Osteoblast (primary cell): ENCODE results near the gene TIMM13. TPM values are rescaled to one million over a fixed set of nuclear protein-coding genes. Genes with fewer than 3 reads are reported as not detected.

Experiments
- DNase-seq: peaks from one replicate; pipeline ENCODE4 v3.0.0; 2011; ENCODE audit warnings: low spot score, mixed read lengths; ENCODE audit not compliant: insufficient read length; ENCODE audit errors: missing footprints
- H2AFZ ChIP-seq: 2 replicates; pipeline ENCODE4 v1.6.0; 2011; ENCODE audit warnings: mild to moderate bottlenecking, low read length
- H3K27ac ChIP-seq: 2 replicates; pipeline ENCODE4 v1.5.1; 2011; ENCODE audit warnings: mild to moderate bottlenecking, low read depth, low read length, moderate library complexity
- H3K27me3 ChIP-seq: 2 replicates; pipeline ENCODE4 v1.6.0; 2012; ENCODE audit warnings: mild to moderate bottlenecking, control low read depth, inconsistent platforms, low read length, moderate library complexity; ENCODE audit not compliant: insufficient read depth
- H3K36me3 ChIP-seq: 2 replicates; pipeline ENCODE4 v1.5.1; 2011; ENCODE audit warnings: mild to moderate bottlenecking, low read length, control low read depth, moderate library complexity; ENCODE audit not compliant: insufficient read depth
- H3K4me1 ChIP-seq: 2 replicates; pipeline ENCODE4 v1.5.1; 2011; ENCODE audit warnings: mild to moderate bottlenecking, low read length, control low read depth, moderate library complexity; ENCODE audit not compliant: insufficient read depth
- H3K4me2 ChIP-seq: 2 replicates; pipeline ENCODE4 v1.6.0; 2011; ENCODE audit warnings: mild to moderate bottlenecking, low read length; ENCODE audit not compliant: insufficient read depth
- H3K4me3 ChIP-seq: fragments of 200-600 bp; sonication (generic); 3 replicates; pipeline ENCODE4 v1.5.1; 2012; ENCODE audit warnings: mild to moderate bottlenecking, low read length, inconsistent platforms; ENCODE audit not compliant: insufficient read depth
- H3K79me2 ChIP-seq: 2 replicates; pipeline ENCODE4 v1.6.0; 2012; ENCODE audit warnings: mild to moderate bottlenecking, low read length, control low read depth, inconsistent platforms; ENCODE audit not compliant: insufficient read depth
- H3K9me3 ChIP-seq: 2 replicates; pipeline ENCODE4 v1.5.1; 2011; ENCODE audit warnings: low read depth, low read length, control low read depth
- H4K20me1 ChIP-seq: 2 replicates; pipeline ENCODE4 v1.6.0; 2012; ENCODE audit warnings: mild to moderate bottlenecking, low read length, control low read depth; ENCODE audit not compliant: insufficient read depth
- CTCF ChIP-seq: IDR thresholded peaks from 2 replicates; pipeline ENCODE4 v1.5.1; 2011; ENCODE audit warnings: mild to moderate bottlenecking, low read depth, low read length, moderate library complexity; ENCODE audit errors: extremely low read depth
- total RNA-seq: library from RNA; depleted of rRNA; stranded (reverse); fragments of >200 nt; gene quantifications from 2 replicates; pipeline ENCODE4 v1.2.3, GENCODE V29; 2012

Gene TIMM13
- total RNA-seq, 1 donor: 27.9 TPM

GRCh38 chr19:2454199-2454961, 27.0 kb upstream of the TIMM13 start:
- H3K4me2 ChIP-seq: no peak overlapping the region
- H3K27ac ChIP-seq: no peak overlapping the region
- H3K27me3 ChIP-seq: no peaks in the 10 kb centered on the region
- peaks cover 78% of the 10 kb centered on the region for H3K79me2 ChIP-seq
- no peak overlapping the region for H3K4me3 ChIP-seq
- H3K36me3 ChIP-seq: no peaks in the 10 kb centered on the region
- peaks cover 9% of the 10 kb centered on the region for H3K4me1 ChIP-seq
- DNase-seq: peak; percentile 73
- H4K20me1 ChIP-seq: peaks cover 19% of the 10 kb centered on the region
- H2AFZ ChIP-seq: no peak overlapping the region
- no peaks in the 10 kb centered on the region for H3K9me3 ChIP-seq
- TF ChIP-seq CTCF: no peak

DNA sequence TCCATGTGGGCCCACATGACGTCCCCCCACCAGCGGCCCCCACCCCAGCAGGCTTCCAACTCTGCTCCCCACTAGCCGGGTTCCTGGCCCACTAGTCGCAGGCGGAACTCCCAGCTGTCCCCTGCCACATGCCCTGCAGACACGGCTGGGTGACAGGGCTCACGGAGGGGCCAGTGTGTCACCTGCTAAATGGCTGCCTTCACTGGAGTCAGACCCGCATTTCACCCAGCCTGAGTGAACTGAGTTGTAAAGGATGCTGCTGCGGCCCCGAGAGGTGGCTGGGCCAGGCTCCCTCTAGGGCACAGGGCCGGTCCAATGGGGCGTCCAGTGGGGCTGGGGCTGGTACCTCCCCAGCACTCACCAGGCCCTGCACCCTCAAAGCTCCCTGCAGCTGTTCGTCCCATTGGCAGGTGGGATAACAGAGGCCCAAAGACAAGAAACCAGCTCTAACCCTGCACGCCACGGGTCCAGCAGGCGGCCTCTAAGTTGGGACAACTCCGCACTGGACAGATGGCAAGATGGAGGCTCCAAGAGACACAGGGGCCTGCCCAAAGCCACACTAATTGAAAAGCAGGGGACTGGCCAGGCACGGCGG, 26.1 kb upstream of the TIMM13 start:
- Histone ChIP-seq H2AFZ (no peak overlapping the region), H3K27ac (peak overlapping the region; percentile 68), H3K4me3 (no peak overlapping the region), H4K20me1 (peaks cover 21% of the 10 kb centered on the region), H3K4me1 (peaks cover 9% of the 10 kb centered on the region), H3K79me2 (peaks cover 87% of the 10 kb centered on the region), H3K27me3 (no peaks in the 10 kb centered on the region), H3K36me3 (no peaks in the 10 kb centered on the region), H3K9me3 (no peaks in the 10 kb centered on the region), H3K4me2 (no peak overlapping the region)
- TF ChIP-seq CTCF: no peak
- DNase-seq: peak; percentile 69

GRCh38 chr19:2451741-2452140, 24.4 kb upstream of the TIMM13 start:
- DNase-seq: peak; percentile 46
- H3K27ac ChIP-seq: no peak overlapping the region
- no peaks in the 10 kb centered on the region for H3K9me3 ChIP-seq
- H3K79me2 ChIP-seq: peaks cover 95% of the 10 kb centered on the region
- no peak overlapping the region for H3K4me3 ChIP-seq
- H3K4me1 ChIP-seq: peaks cover 9% of the 10 kb centered on the region
- H3K27me3 ChIP-seq: no peaks in the 10 kb centered on the region
- no peak for TF ChIP-seq CTCF
- H3K4me2 ChIP-seq: no peak overlapping the region
- peaks cover 21% of the 10 kb centered on the region for H4K20me1 ChIP-seq
- H2AFZ ChIP-seq: no peak overlapping the region
- H3K36me3 ChIP-seq: no peaks in the 10 kb centered on the region

DNA sequence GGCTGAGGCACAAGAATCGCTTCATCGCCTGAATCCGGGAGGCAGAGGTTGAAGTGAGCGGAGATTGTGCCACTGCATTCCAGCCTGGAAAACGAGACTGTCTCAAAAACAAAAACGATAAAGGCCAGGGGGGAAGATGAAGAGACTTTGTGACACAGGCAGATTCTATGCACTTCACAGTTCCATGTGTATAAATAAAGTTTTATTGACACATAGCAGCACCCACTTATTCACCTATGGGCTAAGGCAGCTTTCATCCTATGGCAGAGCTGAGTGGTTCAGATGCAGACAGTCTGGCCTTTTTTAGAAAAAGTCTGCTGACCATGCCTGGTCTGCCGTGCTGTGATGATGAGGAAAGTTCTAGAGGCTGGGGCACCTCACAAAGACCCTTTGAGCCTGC, 23.8 kb upstream of the TIMM13 start:
- no peak for TF ChIP-seq CTCF
- no peak overlapping the region for H3K4me3 ChIP-seq
- H3K4me2 ChIP-seq: no peak overlapping the region
- peaks cover 95% of the 10 kb centered on the region for H3K79me2 ChIP-seq
- DNase-seq: peak; percentile 65
- H3K9me3 ChIP-seq: no peaks in the 10 kb centered on the region
- peaks cover 21% of the 10 kb centered on the region for H4K20me1 ChIP-seq
- H3K27ac ChIP-seq: no peak overlapping the region
- no peaks in the 10 kb centered on the region for H3K36me3 ChIP-seq
- H2AFZ ChIP-seq: no peak overlapping the region
- H3K27me3 ChIP-seq: no peaks in the 10 kb centered on the region
- H3K4me1 ChIP-seq: peaks cover 9% of the 10 kb centered on the region
